DMS153 treated with DMSO at 0.1 percent for 48 hours (cell line): ENCODE measurements around the gene EIF1.
"Not testable (repeated sequence)": the region's sequence is repeated elsewhere in the genome, so short reads cannot be mapped to it uniquely, and the experiment has no call there.

ENCODE experiments used
- DNase-seq: peaks from one replicate; lab custom pipeline; 2025; ENCODE audit not compliant: unreplicated experiment; lab: John Stamatoyannopoulos, UW

The EIF1 gene

DNA sequence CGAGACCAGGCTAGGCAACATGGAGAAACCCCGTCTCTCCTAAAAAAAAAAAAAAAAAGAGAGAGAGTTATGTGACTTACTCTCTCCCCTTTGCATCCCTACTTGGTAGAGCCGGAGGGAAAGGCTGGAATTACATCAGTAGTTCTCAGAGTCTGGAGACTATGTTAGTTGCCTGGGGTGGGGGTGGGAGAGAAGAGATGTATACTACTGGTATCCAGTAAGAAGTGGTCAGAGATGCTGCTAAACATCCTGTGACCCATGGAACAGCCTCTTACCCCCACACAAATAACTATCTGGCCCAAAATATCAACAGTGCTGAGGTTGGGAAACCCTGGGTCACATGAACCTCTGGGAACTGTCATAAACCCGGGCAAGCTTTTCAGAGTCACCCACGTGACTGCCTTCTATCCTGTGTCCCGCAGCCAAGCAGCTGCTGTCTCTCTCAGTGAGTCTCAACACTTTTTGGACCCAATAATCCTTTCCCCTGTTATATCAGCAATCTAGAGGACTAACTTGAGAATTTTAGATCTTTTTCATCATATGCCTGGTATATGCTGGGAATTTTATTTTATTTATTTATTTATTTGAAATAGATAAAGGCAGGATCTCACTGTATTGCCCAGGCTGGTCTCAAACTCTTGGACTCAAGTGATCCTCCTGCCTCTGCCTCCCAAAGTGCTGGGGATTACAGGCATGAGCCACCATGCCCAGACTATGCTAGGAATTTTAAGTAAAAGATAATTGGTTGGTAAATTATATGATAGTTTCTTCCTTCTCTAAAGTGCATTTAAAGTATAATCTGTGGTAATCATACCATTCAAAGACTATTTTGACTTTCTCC is 8.7 kb downstream of the EIF1 start:
- no peak for DNase-seq

GRCh38 chr17:41700843-41701242 is 12.2 kb downstream of the EIF1 start:
- DNase-seq, result not testable (repeated sequence)

- no peak for DNase-seq
These were observed 14.0 kb downstream of the EIF1 start for GRCh38 chr17:41702712-41703111.

- DNase-seq, result no peak
These were observed 16.7 kb downstream of the EIF1 start for GRCh38 chr17:41705271-41705991.

DNA sequence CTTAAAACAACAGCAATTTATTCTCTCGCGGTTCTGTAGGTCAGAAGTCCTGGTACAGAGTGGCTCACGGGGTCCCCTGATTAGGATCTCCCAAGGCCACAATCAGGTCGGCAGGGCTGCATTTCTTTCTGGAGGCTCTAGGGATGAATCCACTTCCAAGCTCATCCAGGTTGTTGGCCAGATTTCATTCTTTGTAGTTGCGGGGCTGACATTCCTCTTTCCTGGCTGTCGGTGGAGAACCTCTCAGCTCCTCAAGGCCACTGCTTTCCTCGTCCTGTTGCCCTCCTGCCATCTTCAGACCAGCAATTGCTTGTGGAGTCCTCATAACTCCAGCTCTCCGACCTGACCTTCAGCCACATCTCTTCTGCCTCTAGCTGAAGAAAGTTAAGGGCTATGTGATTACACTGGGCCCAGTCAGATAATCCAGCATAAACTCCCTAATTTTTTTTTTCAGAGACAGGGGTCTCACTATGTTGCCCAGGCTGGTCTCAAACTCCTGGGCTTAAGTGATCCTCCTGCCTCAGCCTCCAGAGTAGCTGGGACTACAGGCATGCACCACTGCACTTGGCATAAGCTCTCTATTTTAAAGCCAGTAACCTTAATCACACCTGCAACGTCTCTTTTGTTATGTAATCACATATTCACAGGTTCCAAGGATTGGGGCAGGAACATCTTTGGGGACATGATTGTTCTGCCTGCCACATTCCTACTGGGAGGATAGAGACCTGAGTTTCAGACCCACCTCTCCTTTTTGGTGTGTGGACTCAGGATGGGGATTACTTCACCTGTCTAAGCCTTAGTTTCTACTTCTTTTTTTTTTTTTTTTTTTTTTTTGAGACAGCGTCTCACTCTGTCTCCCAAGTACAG is 19.4 kb downstream of the EIF1 start:
- DNase-seq, result no peak

DNA sequence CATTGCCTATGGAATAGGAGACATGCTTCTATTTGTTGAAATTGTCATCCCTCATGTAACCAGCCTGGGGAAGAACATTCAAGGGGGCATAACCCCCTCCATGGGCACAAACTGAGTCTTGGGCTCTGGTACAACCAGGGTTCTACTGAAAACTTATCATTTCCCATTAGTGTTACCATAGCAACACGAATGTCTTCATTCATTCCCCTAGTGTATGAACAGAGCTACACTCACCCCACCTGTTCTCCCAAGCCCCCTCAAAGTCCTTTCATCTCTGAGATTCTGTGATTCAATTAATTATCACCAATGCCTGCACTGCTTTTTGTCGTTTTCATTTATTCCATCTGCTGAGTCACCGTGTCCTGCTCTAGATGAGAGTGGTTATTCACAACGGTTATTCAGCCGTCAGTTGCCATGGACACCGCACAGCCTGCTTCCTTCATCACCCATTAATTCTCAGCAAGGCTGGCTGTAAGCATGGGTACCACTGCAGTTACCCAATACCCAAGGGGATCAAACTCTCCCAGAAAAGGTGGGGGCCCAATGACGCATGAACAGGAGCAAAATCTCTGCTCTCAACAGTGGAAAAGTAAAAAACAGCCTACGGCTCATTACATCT is 21.9 kb downstream of the EIF1 start:
- DNase-seq, result peak; percentile 35

DNA sequence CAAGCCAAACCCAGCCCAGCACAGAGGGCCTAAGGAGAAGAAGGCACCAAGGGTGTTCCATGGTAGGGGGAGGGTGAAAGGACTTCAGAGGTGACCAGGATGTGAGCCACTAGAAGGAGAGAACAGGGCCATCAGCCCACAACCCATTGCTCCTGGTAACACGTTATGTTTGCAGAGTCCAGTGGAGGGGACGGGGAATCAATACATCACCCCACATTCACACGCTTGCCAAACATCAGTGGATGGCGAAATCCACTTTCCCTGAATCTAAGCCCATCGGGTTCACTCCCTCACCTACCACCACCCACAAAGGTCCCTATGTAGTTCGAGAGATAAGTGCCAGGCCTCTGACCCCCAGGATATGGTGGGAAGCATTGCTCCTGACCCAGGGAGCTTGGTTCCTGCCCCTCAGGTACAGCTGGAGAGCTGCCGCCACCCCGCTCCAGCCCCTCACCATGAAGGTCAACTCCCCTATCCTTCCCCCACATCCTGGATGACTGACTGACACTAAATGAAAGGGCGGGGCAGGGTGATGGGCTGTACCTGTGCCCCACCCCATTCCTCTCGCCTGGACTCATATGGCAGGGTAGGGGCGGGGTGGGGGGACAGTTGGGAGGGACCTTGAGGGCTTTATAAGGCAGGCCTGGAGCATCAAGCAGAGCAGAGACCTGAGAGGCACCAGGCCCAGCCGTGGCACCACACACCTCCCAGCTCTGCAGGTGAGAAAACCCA is 23.1 kb downstream of the EIF1 start, which contains the start of gene GAST:
GAST (plus strand) TSS at position 663 of the 732 bp plus-strand sequence. CDS start 3,106 bp downstream, outside the sequence.
- no peak for DNase-seq

- DNase-seq, result peak; percentile 38
These were observed 29.0 kb downstream of the EIF1 start for GRCh38 chr17:41717408-41718286.

- DNase-seq, result no peak
These were observed 29.6 kb downstream of the EIF1 start for GRCh38 chr17:41718287-41718645.

- no peak for DNase-seq
These were observed 33.5 kb downstream of the EIF1 start for GRCh38 chr17:41722231-41722630.

DNA sequence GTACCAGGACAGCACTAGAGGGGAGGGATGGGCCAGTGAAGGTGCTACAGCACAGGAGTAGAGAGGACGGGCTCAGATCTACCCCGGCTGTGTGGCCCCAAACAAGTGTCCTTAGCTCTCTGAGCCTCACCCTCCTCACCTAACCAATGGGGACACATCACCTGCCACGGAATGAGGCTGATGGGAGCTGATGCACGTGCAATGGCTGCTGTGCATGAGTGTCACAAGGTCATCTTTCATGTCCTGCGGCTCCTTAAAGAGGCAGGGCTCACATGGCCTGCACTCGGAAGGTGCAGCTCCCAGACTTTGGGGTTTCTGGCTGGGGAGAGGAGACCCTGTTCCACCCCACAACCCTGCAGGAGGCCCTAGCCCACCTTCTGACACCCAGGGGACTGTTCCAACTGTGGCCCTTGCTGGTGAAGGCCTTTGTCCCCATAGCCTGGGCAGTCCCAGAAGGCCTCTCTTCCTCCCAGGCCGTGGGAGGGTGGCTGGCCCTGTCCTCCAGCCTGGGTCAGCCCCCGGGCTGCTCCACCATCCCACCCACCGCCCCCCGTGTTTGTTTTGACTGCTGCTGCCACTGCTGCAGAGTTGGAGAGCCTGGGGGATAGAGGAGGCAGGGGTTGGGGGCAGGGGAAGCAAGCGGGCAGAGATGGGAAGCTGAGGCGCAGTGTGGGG is 35.3 kb downstream of the EIF1 start:
- DNase-seq, result no peak

DNA sequence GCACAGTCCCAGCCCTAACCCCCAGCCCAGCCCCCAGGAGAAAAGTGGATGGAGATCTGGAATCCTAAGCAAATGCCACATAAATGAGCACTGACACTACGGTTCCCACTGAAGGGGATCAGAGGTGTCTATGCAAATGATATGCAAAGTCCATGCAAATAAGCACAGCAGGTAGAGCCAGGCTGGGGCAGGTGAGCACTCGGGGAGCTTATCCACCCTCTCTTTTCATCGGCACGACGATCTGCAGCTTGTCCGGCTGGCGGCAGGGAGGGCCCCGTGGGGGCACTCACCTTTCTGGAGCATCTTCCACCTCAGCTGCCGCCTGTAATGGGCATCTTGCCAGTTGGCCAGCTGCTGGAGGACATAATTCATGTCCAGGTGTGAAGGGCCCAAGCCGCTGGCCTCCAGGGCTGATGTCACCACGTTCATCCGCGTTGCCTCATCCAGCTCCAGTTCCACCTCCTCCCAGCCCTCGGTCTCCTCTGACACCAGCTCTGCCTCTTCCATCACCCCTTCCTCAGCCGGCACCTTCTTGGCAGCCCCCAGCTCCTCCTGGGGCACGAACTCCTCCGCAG is 35.9 kb downstream of the EIF1 start:
- peak; percentile 41 for DNase-seq

DNA sequence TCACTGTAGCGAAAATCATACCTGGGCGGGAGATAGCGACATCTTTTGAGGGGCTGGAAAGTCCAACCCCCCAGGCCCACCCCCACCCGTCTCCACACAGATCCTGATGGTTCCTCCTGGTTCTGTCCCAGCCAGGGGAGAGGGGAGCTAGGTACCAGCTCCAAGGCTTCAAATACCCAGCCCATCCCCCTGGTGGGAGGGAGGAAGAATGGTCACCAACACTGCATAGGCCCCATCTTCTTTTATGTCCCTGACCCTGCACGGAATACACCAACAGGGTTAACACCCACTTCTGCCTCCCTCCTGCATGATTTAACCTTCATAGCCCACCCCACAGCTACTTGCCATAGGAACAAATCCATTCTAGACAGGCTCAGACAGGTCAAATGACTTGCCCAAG is 36.4 kb downstream of the EIF1 start:
- no peak for DNase-seq

DNA sequence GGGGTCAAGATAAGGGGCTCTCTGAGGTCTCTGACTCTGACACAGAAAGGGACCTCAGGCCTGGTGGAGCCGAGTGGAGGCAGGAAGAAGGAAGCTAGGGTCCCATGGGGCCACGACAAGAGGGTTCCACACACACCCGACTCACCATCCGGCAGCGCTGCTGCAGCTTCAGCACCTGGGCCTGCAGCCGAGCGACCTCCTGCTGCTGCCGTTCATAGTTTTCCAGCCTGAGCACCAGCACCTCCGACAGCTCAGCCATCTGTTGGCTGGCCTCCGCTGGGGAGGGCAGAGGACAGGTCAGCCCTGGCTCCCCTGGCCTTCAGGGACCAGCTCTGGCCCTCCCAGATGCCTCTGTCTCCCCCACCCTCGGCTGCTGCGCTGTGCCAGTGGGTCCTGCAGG is 39.4 kb downstream of the EIF1 start:
- no peak for DNase-seq

GRCh38 chr17:41730479-41730878 is 41.8 kb downstream of the EIF1 start:
- DNase-seq, result no peak

DNA sequence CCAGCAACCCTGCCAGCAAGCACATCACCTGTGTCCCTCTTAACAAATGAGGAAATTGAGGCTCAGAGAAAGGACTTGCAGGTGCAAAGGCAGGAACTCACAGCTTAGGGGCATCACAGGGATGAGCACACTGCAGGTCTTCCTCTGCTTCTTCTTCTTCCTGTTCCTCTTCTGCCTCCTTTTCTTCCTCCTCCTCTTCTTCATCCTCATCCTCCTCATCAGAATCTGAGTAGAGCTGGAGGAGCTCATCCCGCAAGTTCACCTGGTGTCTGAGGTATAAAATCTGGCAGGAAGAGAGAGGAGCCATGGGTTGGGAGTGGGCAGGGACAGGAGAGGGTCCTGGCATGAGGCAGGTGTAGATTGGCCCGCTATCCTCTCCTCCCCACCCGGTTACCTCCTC is 43.2 kb downstream of the EIF1 start:
- no peak for DNase-seq

DNA sequence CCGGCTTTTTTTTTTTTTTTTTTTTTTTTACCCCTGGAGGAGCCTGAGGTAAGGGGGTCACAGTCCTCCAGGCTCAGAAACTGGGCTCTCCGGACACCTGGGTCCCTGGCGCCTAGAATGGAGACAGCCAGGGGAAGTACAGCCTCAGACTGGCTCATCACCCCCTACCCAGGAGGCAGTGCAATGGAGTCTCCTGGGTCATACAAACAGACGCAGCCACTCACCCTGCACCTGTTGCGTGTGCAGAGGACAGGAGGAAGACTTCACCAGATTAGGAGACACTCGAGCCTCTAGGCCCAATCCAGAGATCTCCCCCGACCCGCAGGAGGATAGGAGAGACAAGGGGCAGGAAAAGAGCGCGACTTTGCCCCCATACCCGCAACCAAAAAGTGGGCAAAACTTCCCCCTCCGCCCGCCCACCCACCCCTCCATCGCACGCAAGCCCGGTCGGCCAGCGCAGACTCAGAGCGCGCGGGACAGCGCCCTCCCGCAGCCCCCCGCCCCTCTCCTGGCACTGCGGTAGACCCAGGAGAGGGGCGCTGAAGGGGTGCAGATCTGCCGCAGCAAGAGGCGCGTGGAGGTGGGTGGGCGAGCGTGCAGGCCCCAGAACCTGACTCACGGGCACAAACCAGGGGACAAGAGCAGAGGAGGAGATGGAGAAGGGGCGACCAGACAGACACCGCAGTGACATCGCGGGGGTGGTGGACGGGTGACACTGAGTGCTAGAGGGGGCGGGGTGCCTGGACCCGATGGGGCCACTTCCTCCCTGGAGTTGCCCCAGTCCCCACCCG is 44.9 kb downstream of the EIF1 start:
- DNase-seq, result no peak
